HUES64 (cell line): Measurements from ENCODE around the gene METRNL.

Source experiments
- H3K27ac ChIP-seq: 2 replicates; pipeline ENCODE4 v1.7.0; 2013; ENCODE audit warnings: low read depth, low read length, inconsistent platforms
- H3K27me3 ChIP-seq: 2 replicates; pipeline ENCODE4 v1.6.1; 2013; ENCODE audit warnings: mild to moderate bottlenecking, low read length; ENCODE audit not compliant: insufficient read depth
- H3K36me3 ChIP-seq: 2 replicates; pipeline ENCODE4 v1.6.1; 2013; ENCODE audit warnings: mild to moderate bottlenecking, low read length; ENCODE audit not compliant: insufficient read depth
- H3K4me1 ChIP-seq: 2 replicates; pipeline ENCODE4 v1.6.1; 2013; ENCODE audit warnings: mild to moderate bottlenecking, low read length, moderate library complexity; ENCODE audit not compliant: insufficient read depth
- H3K4me3 ChIP-seq: 2 replicates; pipeline ENCODE4 v1.5.1; 2013; ENCODE audit warnings: mild to moderate bottlenecking, low read length, moderate library complexity
- H3K9ac ChIP-seq: 2 replicates; pipeline ENCODE4 v1.6.1; 2013; ENCODE audit warnings: mild to moderate bottlenecking, low read depth, low read length
- H3K9me3 ChIP-seq: 2 replicates; pipeline ENCODE4 v1.6.1; 2013; ENCODE audit warnings: low read depth, low read length; ENCODE audit not compliant: insufficient read depth
- WGBS: fragments of 150-250, 120-280 bp; methylation state at CpG from one replicate; pipeline ENCODE4 v1.1.7; 2013; ENCODE audit warnings: missing lambda C conversion rate; 5-methylcytosine and 5-hydroxymethylcytosine counted together

The METRNL gene

DNA sequence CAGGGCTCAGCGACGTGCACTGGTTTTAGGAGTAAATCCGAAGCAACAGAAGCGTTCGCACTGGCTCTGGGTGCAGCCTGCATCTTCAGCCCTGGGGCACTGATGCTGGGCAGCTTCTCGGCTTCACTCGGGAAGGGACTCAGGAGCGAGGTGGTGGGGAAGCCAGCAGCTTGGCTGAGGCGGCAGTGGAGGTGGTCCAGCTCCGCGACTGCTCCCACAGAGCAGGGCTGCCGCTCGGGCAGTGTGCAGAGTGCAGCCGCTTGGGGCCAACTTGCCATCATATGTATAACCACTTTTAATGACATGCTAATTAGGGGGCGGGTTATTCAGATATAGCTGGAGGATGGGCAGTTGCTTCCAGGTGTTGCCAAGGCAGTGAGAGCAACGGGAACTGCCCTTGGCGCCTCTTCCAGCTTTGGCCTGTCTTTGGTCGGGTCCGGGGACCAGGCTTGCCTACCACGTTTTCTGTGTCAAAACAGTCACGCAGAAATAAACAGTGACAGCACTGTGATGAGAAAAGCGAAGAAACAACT lies 26.7 kb downstream of the METRNL start:
- Histone ChIP-seq H3K27ac (no peak overlapping the region), H3K9me3 (no peaks in the 10 kb centered on the region), H3K4me1 (no peaks in the 10 kb centered on the region), H3K9ac (no peak overlapping the region), H3K36me3 (no peaks in the 10 kb centered on the region), H3K4me3 (no peak overlapping the region), H3K27me3 (no peaks in the 10 kb centered on the region)
- WGBS = 89% methylated on average over 21 of the region's 22 CpGs

- no peaks in the 10 kb centered on the region for H3K36me3 ChIP-seq
- 83% methylated on average over 17 of the region's 17 CpGs for WGBS
- no peaks in the 10 kb centered on the region for H3K9me3 ChIP-seq
- H3K27ac ChIP-seq = no peak overlapping the region
- H3K4me3 ChIP-seq = no peak overlapping the region
- no peaks in the 10 kb centered on the region for H3K27me3 ChIP-seq
- H3K4me1 ChIP-seq = no peaks in the 10 kb centered on the region
- H3K9ac ChIP-seq = no peak overlapping the region
Measured at GRCh38 chr17:83106913-83107655, 27.7 kb downstream of the METRNL start.

- Histone ChIP-seq H3K9me3 (no peaks in the 10 kb centered on the region), H3K27ac (no peak overlapping the region), H3K4me3 (no peak overlapping the region), H3K27me3 (no peaks in the 10 kb centered on the region), H3K9ac (no peak overlapping the region), H3K36me3 (no peaks in the 10 kb centered on the region), H3K4me1 (no peaks in the 10 kb centered on the region)
- 78% methylated on average over 14 of the region's 14 CpGs for WGBS
Measured at GRCh38 chr17:83107656-83108048, 28.2 kb downstream of the METRNL start.

GRCh38 chr17:83108709-83109108 lies 29.3 kb downstream of the METRNL start:
- Histone ChIP-seq H3K36me3 (no peaks in the 10 kb centered on the region), H3K27me3 (no peaks in the 10 kb centered on the region), H3K4me3 (no peak overlapping the region), H3K9ac (no peak overlapping the region), H3K27ac (no peak overlapping the region), H3K4me1 (no peaks in the 10 kb centered on the region; the same call in 1 of the 2 replicates), H3K9me3 (no peaks in the 10 kb centered on the region)
- whole genome bisulfite sequencing = 94% methylated on average over 25 of the region's 25 CpGs

DNA sequence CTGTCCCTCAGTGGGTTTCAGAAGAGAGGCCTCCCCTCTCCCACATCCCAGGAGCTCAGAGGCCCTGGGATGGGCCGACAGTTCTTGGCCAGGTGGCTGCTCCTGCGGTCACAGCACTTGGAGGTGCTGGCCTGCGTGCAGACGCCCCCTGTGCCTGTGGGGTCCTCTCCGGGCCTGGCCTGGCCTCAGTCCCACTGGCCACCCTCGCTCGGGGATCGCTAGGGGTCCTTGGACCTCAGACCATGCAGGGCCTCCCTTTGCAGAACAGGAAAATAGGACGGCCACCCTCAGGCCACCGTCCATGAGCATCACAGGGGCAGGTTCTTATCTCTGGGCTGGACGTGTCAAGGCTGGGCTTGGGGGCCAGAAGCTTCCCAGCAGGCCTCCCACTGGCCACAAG lies 30.0 kb downstream of the METRNL start:
- H3K9ac ChIP-seq = no peak overlapping the region
- no peaks in the 10 kb centered on the region; the same call in 1 of the 2 replicates for H3K4me1 ChIP-seq

DNA sequence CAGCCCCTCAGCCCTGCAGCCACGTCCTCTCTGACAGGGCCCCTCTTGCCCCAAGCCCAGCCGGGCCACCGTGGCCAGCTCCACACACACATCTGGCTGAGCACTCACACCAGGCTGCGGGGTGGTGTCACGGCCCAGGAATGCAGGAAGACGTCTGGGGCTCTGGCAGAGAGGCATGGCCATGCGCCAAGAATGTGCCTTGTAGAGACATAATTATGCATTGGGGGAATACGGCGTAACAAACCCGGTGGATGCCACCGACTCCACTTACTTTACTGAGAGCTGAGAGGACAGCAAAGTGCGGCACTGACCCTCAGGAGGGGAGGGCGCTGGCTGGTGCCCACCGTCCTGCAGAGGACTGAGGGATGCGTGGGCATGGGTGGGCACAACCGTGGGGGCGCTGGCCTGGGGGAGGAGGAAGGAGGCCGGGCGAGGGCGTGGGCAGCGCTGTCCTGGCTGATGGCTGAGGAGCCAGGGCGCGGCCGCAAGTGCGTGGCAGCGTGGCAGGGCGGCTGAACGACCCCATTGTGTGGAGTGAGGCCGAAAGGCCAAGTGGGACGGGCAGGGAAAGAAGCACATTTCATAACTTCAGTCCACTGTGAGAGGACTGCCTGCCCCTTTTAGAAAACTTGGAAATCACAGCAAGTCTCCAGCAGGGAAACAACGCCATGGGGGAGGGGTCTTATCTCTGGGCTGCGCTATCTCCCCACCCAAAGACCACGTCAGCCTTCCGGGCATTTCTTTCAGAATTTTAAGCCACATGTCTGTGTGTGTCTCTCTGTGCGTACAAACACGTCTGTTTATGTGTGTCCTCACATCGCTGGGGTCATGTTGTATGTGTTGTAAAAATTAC lies 30.6 kb downstream of the METRNL start:
- H3K27me3 ChIP-seq = no peaks in the 10 kb centered on the region
- H3K4me3 ChIP-seq = no peak overlapping the region
- H3K9ac ChIP-seq = no peak overlapping the region
- no peak overlapping the region for H3K27ac ChIP-seq
- H3K9me3 ChIP-seq = no peaks in the 10 kb centered on the region
- 91% methylated on average over 37 of the region's 37 CpGs for WGBS
- H3K36me3 ChIP-seq = no peaks in the 10 kb centered on the region
- no peaks in the 10 kb centered on the region; the same call in 1 of the 2 replicates for H3K4me1 ChIP-seq

More for the DNA sequence above, 30.0 kb downstream of the METRNL start:
- Histone ChIP-seq H3K36me3 (no peaks in the 10 kb centered on the region), H3K4me3 (no peak overlapping the region), H3K27me3 (no peaks in the 10 kb centered on the region), H3K27ac (no peak overlapping the region), H3K9me3 (no peaks in the 10 kb centered on the region)
- WGBS = 84% methylated on average over 11 of the region's 11 CpGs

- no peak overlapping the region for H3K4me3 ChIP-seq
- WGBS = 91% methylated on average over 16 of the region's 16 CpGs
- H3K27ac ChIP-seq = no peak overlapping the region
- H3K36me3 ChIP-seq = no peaks in the 10 kb centered on the region
- no peaks in the 10 kb centered on the region for H3K9me3 ChIP-seq
- H3K4me1 ChIP-seq = no peaks in the 10 kb centered on the region; the same call in 1 of the 2 replicates
- no peaks in the 10 kb centered on the region for H3K27me3 ChIP-seq
- H3K9ac ChIP-seq = no peak overlapping the region
Measured at GRCh38 chr17:83110735-83111134, 31.3 kb downstream of the METRNL start.

DNA sequence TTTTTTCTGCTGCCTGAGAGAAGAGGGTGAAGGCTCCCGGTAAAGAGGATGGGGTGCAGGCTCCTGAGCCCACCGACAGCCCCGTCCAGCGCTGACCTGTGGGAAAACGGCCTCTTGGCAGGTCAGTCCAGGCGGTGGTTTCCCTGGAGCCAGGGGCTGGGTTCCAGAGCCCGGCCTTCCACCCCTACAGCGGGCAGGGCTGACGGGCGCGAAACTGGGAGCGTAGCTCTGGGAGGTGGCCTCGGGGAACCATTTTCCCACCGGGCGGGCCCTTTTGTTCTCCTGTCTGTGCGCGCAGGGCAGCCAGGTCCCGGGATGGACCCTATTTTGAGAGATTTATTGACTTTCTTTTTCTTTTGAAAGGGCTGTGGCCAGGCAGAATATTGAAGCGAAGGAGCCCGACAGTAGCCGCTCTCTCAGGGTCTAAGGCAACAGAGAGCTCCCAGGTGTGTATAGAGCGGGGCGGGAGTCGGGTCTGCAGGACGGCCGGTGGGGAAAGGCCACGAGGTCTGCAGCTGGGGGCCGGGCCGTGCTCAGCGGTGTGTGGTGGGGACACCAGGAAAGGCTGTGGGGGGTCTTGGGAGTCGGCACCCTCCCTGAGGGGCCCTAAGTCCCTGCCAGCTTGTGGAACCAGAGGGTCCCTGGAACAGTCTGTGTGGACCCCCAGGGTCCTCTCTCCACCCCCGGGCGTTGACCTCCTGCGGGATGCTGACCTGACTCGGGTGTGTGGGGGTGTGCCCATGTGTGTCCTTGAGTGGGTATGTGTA lies 32.3 kb downstream of the METRNL start:
- Histone ChIP-seq H3K36me3 (no peaks in the 10 kb centered on the region), H3K9me3 (no peaks in the 10 kb centered on the region), H3K4me3 (no peak overlapping the region), H3K4me1 (no peaks in the 10 kb centered on the region; the same call in 1 of the 2 replicates), H3K27me3 (no peaks in the 10 kb centered on the region), H3K27ac (no peak overlapping the region), H3K9ac (no peak overlapping the region)
- WGBS = 96% methylated on average over 34 of the region's 35 CpGs

DNA sequence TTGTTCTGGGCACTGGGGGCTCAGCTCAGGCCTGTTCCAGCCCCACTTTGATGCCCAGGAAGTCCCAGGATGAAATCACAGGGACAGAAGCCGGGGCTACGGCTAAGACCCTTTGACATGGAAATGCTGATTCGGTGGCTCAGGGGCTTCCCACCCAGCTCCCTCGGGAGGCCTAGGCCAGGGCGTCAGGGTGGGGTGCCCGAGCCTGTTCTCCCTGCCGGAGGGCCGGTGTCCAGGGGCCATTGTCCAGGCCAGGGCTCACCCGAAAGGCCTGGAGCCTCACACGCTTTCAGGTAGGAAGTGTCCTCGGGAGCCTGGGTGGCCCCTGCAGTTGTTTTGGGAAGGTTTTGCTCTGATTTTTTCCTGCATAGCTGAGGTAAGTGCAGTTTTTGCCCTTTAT lies 34.0 kb downstream of the METRNL start:
- H3K4me3 ChIP-seq = no peak overlapping the region
- no peaks in the 10 kb centered on the region; the same call in 1 of the 2 replicates for H3K4me1 ChIP-seq
- H3K9me3 ChIP-seq = no peaks in the 10 kb centered on the region
- no peak overlapping the region for H3K9ac ChIP-seq
- 73% methylated on average over 11 of the region's 11 CpGs for WGBS
- no peaks in the 10 kb centered on the region for H3K36me3 ChIP-seq
- no peaks in the 10 kb centered on the region for H3K27me3 ChIP-seq
- H3K27ac ChIP-seq = no peak overlapping the region

- no peaks in the 10 kb centered on the region; the same call in 1 of the 2 replicates for H3K4me1 ChIP-seq
- H3K27me3 ChIP-seq = no peaks in the 10 kb centered on the region
- no peak overlapping the region for H3K9ac ChIP-seq
- no peaks in the 10 kb centered on the region for H3K36me3 ChIP-seq
- H3K9me3 ChIP-seq = no peaks in the 10 kb centered on the region
- 91% methylated on average over 22 of the region's 22 CpGs for WGBS
- H3K27ac ChIP-seq = no peak overlapping the region
- no peak overlapping the region for H3K4me3 ChIP-seq
Measured at GRCh38 chr17:83113792-83114191, 34.4 kb downstream of the METRNL start.
